Measurements from ENCODE around the gene AMIGO3. TPM values are rescaled to one million over a fixed set of nuclear protein-coding genes. Genes with fewer than 3 reads are reported as not detected.

Gene AMIGO3
- total and polyA plus RNA-seq, 3 donors from 2014 or later = 3.0 to 14.8 (median 8.8) TPM

DNA sequence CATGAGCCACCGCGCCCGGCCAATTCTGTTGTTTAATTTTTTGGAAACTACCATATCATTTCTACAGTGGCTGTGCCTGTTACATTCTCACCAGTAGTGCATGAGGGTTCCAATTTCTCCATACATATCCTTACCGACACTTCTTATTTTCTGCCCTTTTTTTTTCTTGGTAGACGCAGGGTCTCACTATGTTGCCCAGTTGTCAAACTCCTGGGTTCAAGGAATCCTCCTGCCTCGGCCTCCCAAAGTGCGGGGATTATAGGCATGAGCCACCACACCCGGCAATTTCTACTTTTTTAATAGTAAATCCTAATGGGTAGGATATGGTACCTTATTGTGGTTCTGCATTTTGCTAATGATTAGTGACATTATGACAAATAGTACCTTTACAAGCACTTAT lies 9.6 kb downstream of the AMIGO3 start:
- no peaks in the 10 kb centered on the region for H3K36me3 ChIP-seq (ENCODE audit: low read depth, missing control alignments)
- intact Hi-C loops (cut with DNase I; ENCODE audit: low total_unique reads) = no loop called here
- no peak for DNase-seq
- no peaks in the 10 kb centered on the region for H3K27me3 ChIP-seq
- no peaks in the 10 kb centered on the region for H3K4me1 ChIP-seq
- H3K9me3 ChIP-seq = no peaks in the 10 kb centered on the region
- WGBS, 2 donors = 93 to 98% methylated on average over 8 of the region's 8 CpGs
- TF ChIP-seq POLR2A (IDR thresholded peaks at IDR 0.05) = no peak
- TF ChIP-seq, protein P1, sequence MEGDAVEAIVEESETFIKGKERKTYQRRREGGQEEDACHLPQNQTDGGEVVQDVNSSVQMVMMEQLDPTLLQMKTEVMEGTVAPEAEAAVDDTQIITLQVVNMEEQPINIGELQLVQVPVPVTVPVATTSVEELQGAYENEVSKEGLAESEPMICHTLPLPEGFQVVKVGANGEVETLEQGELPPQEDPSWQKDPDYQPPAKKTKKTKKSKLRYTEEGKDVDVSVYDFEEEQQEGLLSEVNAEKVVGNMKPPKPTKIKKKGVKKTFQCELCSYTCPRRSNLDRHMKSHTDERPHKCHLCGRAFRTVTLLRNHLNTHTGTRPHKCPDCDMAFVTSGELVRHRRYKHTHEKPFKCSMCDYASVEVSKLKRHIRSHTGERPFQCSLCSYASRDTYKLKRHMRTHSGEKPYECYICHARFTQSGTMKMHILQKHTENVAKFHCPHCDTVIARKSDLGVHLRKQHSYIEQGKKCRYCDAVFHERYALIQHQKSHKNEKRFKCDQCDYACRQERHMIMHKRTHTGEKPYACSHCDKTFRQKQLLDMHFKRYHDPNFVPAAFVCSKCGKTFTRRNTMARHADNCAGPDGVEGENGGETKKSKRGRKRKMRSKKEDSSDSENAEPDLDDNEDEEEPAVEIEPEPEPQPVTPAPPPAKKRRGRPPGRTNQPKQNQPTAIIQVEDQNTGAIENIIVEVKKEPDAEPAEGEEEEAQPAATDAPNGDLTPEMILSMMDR (IDR thresholded peaks at IDR 0.05) = no peak
- no peak overlapping the region for H3K4me3 ChIP-seq
- no peak overlapping the region for H3K27ac ChIP-seq

DNA sequence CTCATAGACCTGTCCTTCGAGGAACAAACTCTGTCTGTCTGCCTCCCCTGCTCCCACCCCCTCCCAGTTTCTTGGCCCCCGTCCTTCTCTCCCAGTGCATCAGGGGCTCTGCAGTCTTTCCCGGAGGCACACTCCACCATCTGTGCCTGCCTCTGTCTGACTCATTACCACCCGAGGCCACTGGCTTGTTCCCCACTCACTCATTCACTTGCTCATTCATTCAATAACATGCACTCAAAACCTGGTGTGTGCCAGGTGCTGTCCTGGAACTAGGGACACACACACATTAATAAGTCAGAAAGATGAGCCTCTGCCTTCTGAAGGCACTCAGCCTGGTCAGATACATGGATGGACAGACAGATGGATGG lies 12.4 kb downstream of the AMIGO3 start:
- no peak overlapping the region for H3K4me3 ChIP-seq
- H3K27me3 ChIP-seq = no peaks in the 10 kb centered on the region
- 78 to 80% methylated on average over 4 of the region's 4 CpGs for WGBS, 2 donors
- no peak for TF ChIP-seq POLR2A (IDR thresholded peaks at IDR 0.05)
- TF ChIP-seq, protein P1 (IDR thresholded peaks at IDR 0.05) = no peak
- H3K27ac ChIP-seq = no peak overlapping the region
- H3K9me3 ChIP-seq = no peaks in the 10 kb centered on the region
- no peak for DNase-seq
- H3K4me1 ChIP-seq = no peaks in the 10 kb centered on the region
- no peaks in the 10 kb centered on the region for H3K36me3 ChIP-seq (ENCODE audit: low read depth, missing control alignments)
- intact Hi-C loops (cut with DNase I; ENCODE audit: low total_unique reads) = no loop called here

DNA sequence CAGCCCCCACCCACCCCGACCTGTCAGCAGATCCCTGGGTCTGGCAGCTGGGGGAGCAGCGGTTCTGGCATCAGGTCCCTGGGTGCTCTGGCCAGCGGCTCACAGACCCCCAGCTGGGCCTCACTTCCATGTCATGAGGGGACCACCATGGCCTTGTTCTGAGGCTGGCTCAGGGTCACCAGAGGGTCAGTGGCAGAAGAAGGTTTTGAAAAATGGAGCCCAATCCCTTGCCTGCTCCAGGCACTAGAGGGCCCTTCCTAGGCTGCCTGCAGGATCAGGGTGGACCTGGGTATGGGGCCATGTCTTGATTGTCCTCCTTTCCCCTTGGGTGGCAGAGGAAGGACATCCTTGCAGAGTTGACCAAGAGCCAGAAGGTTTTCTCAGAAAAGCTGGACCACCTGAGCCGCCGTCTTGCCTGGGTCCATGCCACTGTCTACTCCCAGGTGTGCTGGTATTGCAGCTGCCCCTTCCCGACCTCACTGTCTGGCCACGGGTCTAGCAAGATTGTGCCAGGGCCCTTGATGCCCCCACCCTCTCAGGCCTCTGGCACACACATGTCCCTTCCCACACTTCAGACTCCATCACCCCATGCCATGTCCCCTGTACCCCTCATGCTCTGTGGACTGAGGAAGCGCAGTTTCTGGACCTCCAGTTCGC lies 12.9 kb downstream of the AMIGO3 start:
- WGBS, 2 donors = 79 to 91% methylated on average over 6 to 8 of the region's 9 CpGs
- H3K36me3 ChIP-seq (ENCODE audit: low read depth, missing control alignments) = no peaks in the 10 kb centered on the region
- intact Hi-C loops (cut with DNase I; ENCODE audit: low total_unique reads) = no loop called here

DNA sequence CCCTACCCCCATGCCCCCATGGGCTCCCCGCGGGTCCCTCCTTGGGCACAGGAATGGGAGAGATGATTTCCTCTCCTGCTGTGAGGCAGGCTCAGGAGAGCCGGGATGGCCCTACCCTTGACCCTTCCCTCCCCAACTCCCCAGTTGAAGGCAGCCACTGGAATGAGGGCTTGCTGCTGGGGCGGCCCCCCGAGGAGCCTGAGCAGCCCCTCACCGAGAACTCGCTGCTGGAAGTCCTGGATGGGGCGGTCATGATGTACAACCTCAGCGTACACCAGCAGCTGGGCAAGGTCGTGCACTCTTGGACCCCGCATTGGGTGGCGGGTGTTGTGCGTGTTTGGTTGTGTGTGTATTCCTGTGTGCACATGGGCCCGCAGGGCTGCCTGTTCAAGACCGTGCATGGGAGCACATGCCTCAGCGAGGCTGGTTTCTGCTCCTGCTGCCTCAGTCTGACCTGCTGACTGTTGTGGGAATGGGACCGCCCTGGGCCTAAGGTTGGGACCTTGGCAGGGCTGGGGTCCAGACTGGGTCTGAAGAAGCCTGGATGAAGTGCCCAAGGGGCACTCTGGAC lies 14.0 kb downstream of the AMIGO3 start:
- H3K4me1 ChIP-seq = no peaks in the 10 kb centered on the region
- 85 to 89% methylated on average over 4 to 15 of the region's 17 CpGs for WGBS, 2 donors
- H3K27me3 ChIP-seq = no peaks in the 10 kb centered on the region
- H3K4me3 ChIP-seq = no peak overlapping the region
- intact Hi-C loops (cut with DNase I; ENCODE audit: low total_unique reads) = no loop called here
- H3K27ac ChIP-seq = no peak overlapping the region
- TF ChIP-seq POLR2A (IDR thresholded peaks at IDR 0.05) = no peak
- TF ChIP-seq, protein P1 (IDR thresholded peaks at IDR 0.05) = no peak
- DNase-seq = no peak
- no peaks in the 10 kb centered on the region for H3K9me3 ChIP-seq
- H3K36me3 ChIP-seq (ENCODE audit: low read depth, missing control alignments) = no peaks in the 10 kb centered on the region

More for the DNA sequence above, 12.9 kb downstream of the AMIGO3 start:
- Histone ChIP-seq H3K4me1 (no peaks in the 10 kb centered on the region), H3K9me3 (no peaks in the 10 kb centered on the region), H3K27me3 (no peaks in the 10 kb centered on the region), H3K27ac (no peak overlapping the region), H3K4me3 (no peak overlapping the region)
- no peak for TF ChIP-seq POLR2A (IDR thresholded peaks at IDR 0.05)
- TF ChIP-seq, protein P1 (IDR thresholded peaks at IDR 0.05) = no peak
- no peak for DNase-seq

DNA sequence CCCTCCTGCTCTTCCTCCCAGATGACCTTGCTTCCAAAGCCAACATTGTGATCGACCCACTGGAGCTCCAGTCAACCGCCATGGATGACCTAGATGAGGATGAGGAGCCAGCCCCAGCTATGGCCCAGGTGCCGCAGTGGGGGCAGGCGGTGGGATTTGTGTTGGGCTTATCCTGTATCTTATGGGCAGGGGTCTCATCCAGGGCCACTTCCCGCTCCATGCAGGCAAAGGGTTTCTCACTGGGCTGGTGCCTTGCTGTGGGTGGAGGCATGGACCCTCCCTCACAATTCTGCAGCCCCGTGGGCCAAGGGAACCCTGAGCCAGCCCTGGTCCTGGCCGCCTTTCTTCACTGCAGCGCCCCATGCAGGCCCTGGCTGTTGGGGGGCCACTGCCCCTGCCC lies 14.9 kb downstream of the AMIGO3 start:
- Histone ChIP-seq H3K4me1 (no peaks in the 10 kb centered on the region), H3K36me3 (ENCODE audit: low read depth, missing control alignments) (no peaks in the 10 kb centered on the region), H3K4me3 (no peak overlapping the region), H3K27me3 (no peaks in the 10 kb centered on the region), H3K9me3 (no peaks in the 10 kb centered on the region), H3K27ac (no peak overlapping the region)
- intact Hi-C loops (cut with DNase I; ENCODE audit: low total_unique reads) = no loop called here
- no peak for DNase-seq
- 88 to 93% methylated on average over 5 to 8 of the region's 8 CpGs for WGBS, 2 donors
- TF ChIP-seq, protein P1 (IDR thresholded peaks at IDR 0.05) = no peak
- TF ChIP-seq POLR2A (IDR thresholded peaks at IDR 0.05) = no peak

All from testis (tissue), 3 donors.